ENCODE data around the gene MYB. TPM values are rescaled to one million over a fixed set of nuclear protein-coding genes. Genes with fewer than 3 reads are reported as not detected.

Gene MYB
- total RNA-seq, 1 donor from 2014 or later, result 0.08 TPM

GRCh38 chr6:135195041-135195440 is 13.9 kb downstream of the MYB start:
- intact Hi-C loops (cut with micrococcal nuclease), result no loop called here
- peaks cover 3% of the 10 kb centered on the region for H3K27me3 ChIP-seq (ENCODE audit: low read depth)
- H3K4me1 ChIP-seq, result no peaks in the 10 kb centered on the region
- no peak for TF ChIP-seq CTCF (IDR thresholded peaks at IDR 0.05; ENCODE audit: borderline replicate concordance)
- H3K4me3 ChIP-seq, result no peak overlapping the region
- no peak for DNase-seq
- no peak overlapping the region for H3K27ac ChIP-seq (replicated peaks)
- no peaks in the 10 kb centered on the region for H3K36me3 ChIP-seq
- no peaks in the 10 kb centered on the region for H3K9me3 ChIP-seq (replicated peaks)

GRCh38 chr6:135195522-135195921 is 14.4 kb downstream of the MYB start:
- intact Hi-C loops (cut with micrococcal nuclease), result no loop called here
- H3K27ac ChIP-seq (replicated peaks), result no peak overlapping the region
- no peak for TF ChIP-seq CTCF (IDR thresholded peaks at IDR 0.05; ENCODE audit: borderline replicate concordance)
- no peak for DNase-seq
- H3K36me3 ChIP-seq, result no peaks in the 10 kb centered on the region
- H3K27me3 ChIP-seq (ENCODE audit: low read depth), result no peaks in the 10 kb centered on the region
- H3K4me3 ChIP-seq, result no peak overlapping the region
- H3K9me3 ChIP-seq (replicated peaks), result no peaks in the 10 kb centered on the region
- H3K4me1 ChIP-seq, result no peaks in the 10 kb centered on the region

GRCh38 chr6:135196739-135197510 is 15.8 kb downstream of the MYB start:
- Histone ChIP-seq H3K27me3 (ENCODE audit: low read depth) (no peaks in the 10 kb centered on the region), H3K4me3 (no peak overlapping the region), H3K4me1 (no peaks in the 10 kb centered on the region), H3K27ac (replicated peaks) (no peak overlapping the region), H3K9me3 (replicated peaks) (no peaks in the 10 kb centered on the region), H3K36me3 (no peaks in the 10 kb centered on the region)
- DNase-seq, result no peak
- intact Hi-C loops (cut with micrococcal nuclease), result no loop called here
- TF ChIP-seq CTCF (IDR thresholded peaks at IDR 0.05; ENCODE audit: borderline replicate concordance), result no peak

- intact Hi-C loops (cut with micrococcal nuclease), result no loop called here
- Histone ChIP-seq H3K27me3 (ENCODE audit: low read depth) (peaks cover 5% of the 10 kb centered on the region), H3K9me3 (replicated peaks) (no peaks in the 10 kb centered on the region), H3K27ac (replicated peaks) (no peak overlapping the region), H3K4me3 (no peak overlapping the region), H3K36me3 (no peaks in the 10 kb centered on the region), H3K4me1 (no peaks in the 10 kb centered on the region)
- no peak for TF ChIP-seq CTCF (IDR thresholded peaks at IDR 0.05; ENCODE audit: borderline replicate concordance)
- DNase-seq, result no peak
Measured at GRCh38 chr6:135202836-135203235, 21.7 kb downstream of the MYB start.

- intact Hi-C loops (cut with micrococcal nuclease), result no loop called here
- DNase-seq, result no peak
- no peak overlapping the region for H3K4me3 ChIP-seq
- H3K9me3 ChIP-seq (replicated peaks), result peaks cover 7% of the 10 kb centered on the region
- no peaks in the 10 kb centered on the region for H3K4me1 ChIP-seq
- H3K36me3 ChIP-seq, result no peaks in the 10 kb centered on the region
- peaks cover 5% of the 10 kb centered on the region for H3K27me3 ChIP-seq (ENCODE audit: low read depth)
- H3K27ac ChIP-seq (replicated peaks), result no peak overlapping the region
- TF ChIP-seq CTCF (IDR thresholded peaks at IDR 0.05; ENCODE audit: borderline replicate concordance), result no peak
Measured at GRCh38 chr6:135204951-135205350, 23.8 kb downstream of the MYB start.

Data from left ventricle myocardium inferior (tissue), 1 donor.